WTC11 (cell line): ENCODE measurements around the gene RHOT1.

Source experiments
- CTCF ChIP-seq: fragments of 200-600 bp; IDR thresholded peaks from 2 replicates; pipeline ENCODE4 v1.8.0; 2022; ENCODE audit warnings: antibody characterized with exemption
- MAX ChIP-seq: sonication (generic); formaldehyde crosslinking; IDR thresholded peaks from 2 replicates; pipeline ENCODE4 v1.8.0; 2022; ENCODE audit warnings: mild to moderate bottlenecking, missing genetic modification reagents
- NR2C2 ChIP-seq: sonication (generic); formaldehyde crosslinking; IDR thresholded peaks from 2 replicates; pipeline ENCODE4 v1.8.0; 2022; ENCODE audit warnings: mild to moderate bottlenecking, missing genetic modification reagents
- TEAD1 ChIP-seq: sonication (generic); formaldehyde crosslinking; IDR thresholded peaks from 2 replicates; pipeline ENCODE4 v1.8.0; 2022; ENCODE audit warnings: mild to moderate bottlenecking, missing genetic modification reagents
- ZMAT4 ChIP-seq: fragments of 250-450 bp; sonication (Bioruptor Pico); IDR thresholded peaks from 2 replicates; pipeline ENCODE4 v1.9.0; 2021; ENCODE audit warnings: mild to moderate bottlenecking
- ZNF138 ChIP-seq: sonication (generic); formaldehyde crosslinking; conservative IDR thresholded peaks from 2 replicates; pipeline ENCODE4 v1.8.1; 2022; ENCODE audit warnings: mild to moderate bottlenecking, moderate library complexity, missing genetic modification reagents
- ZNF671 ChIP-seq: fragments of 250-450 bp; sonication (Bioruptor Pico); IDR thresholded peaks from 2 replicates; pipeline ENCODE4 v1.8.0; 2021; ENCODE audit warnings: mild to moderate bottlenecking

GRCh38 chr17:32143527-32143870, 1.2 kb downstream of the RHOT1 start:
- TF ChIP-seq CTCF (no peak), MAX (CRISPR knock-in tag) (no peak), NR2C2 (CRISPR knock-in tag) (no peak), ZNF138 (no peak), ZMAT4 (CRISPR knock-in tag) (no peak), ZNF671 (CRISPR knock-in tag) (no peak), TEAD1 (CRISPR knock-in tag) (no peak)
